HG03457 (cell line): ENCODE measurements around the gene PTBP2.
A peak's percentile ranks its signal among the peaks of the same experiment; 100 is the strongest.

ENCODE experiments used
- ATAC-seq: cut with Tn5 transposase; IDR thresholded peaks from one replicate; pipeline ENCODE4 v1.9.1; 2021; ENCODE audit warnings: moderate number of reproducible peaks; ENCODE audit not compliant: unreplicated experiment

PTBP2 gene

GRCh38 chr1:96820107-96820506, 98.5 kb downstream of the PTBP2 start:
- no peak for ATAC-seq

GRCh38 chr1:96820671-96821070, 99.1 kb downstream of the PTBP2 start:
- no peak for ATAC-seq

DNA sequence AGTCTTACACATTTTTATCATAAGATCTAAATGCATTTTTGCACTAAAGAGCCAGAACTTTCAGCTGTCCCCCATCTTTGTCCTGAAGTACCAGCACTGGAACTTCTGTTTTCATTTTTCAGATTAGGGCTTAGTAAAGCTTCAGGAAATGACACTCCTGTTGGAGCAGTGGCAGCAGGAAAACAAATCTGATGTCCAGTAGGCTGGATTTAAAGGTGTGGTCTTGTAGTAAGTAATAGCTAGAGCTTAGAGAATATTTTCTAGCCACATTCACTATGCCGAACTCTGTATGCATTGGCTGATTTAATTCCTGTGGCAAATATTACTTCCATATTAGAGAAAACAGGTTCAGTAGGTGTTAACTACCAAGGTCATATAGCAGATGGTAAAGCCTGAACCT, 103.6 kb downstream of the PTBP2 start:
- ATAC-seq = no peak

GRCh38 chr1:96825950-96826576, 104.5 kb downstream of the PTBP2 start:
- no peak for ATAC-seq

GRCh38 chr1:96833376-96833775, 111.8 kb downstream of the PTBP2 start:
- ATAC-seq = no peak

GRCh38 chr1:96834986-96835385, 113.4 kb downstream of the PTBP2 start:
- no peak for ATAC-seq

DNA sequence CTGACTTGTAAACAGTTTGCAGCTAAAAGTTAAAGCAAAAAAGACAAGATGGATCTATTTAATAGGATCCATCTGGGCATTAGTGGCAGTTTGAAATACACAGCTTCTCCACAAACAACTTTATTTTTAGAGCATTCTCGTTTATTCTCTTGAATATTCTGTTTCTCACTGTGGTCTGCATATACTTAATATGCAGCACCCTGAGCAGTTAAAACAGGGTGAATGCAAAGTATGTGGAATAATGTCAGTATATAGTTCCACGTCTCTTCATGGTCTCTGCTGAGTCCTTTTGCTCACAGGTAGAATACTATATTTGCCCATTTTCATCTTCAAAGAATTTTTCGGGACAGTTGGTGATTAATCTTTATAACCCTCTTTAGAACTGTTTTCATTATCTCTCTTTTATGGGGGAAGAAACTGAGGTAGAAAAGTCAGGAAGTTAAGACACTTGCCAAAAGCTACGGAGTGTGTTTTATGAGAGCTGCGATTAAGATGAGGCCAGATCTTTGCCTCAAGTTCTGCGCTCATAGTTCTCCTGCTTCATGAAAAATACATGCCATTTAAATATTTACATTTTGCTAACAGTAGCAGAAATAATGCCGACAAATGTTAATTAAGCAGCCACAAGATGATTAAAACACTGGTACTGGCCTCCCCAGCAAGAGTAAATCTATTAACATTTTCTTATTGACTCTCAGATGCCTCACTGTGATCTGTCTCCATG, 115.6 kb downstream of the PTBP2 start:
- no peak for ATAC-seq

DNA sequence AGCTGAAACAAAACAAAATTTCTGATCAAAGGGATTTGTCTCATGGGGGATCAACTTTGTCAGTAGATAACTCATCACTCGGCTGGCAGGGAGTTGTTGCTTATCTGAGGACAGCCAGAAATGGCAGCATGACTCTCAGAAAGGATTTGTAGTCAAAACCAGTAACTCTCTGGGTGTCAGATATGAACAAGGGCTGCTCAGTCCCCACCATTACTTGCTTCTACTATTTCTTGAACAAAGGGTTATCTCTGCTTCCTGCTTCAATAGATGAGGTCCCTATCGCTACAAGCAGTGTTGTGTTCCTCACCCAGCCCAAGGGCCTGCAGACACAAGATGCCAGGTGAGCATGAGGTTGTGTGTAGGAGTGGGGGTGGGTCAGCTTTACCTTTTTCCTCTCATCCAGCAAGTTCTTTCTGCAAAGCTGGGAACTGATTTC, 116.2 kb downstream of the PTBP2 start:
- no peak for ATAC-seq

GRCh38 chr1:96840396-96840795, 118.8 kb downstream of the PTBP2 start:
- no peak for ATAC-seq

GRCh38 chr1:96842215-96842614, 120.6 kb downstream of the PTBP2 start:
- no peak for ATAC-seq

GRCh38 chr1:96843196-96843595, 121.6 kb downstream of the PTBP2 start:
- no peak for ATAC-seq

- ATAC-seq = no peak
These were observed 122.0 kb downstream of the PTBP2 start for GRCh38 chr1:96843601-96844000.

DNA sequence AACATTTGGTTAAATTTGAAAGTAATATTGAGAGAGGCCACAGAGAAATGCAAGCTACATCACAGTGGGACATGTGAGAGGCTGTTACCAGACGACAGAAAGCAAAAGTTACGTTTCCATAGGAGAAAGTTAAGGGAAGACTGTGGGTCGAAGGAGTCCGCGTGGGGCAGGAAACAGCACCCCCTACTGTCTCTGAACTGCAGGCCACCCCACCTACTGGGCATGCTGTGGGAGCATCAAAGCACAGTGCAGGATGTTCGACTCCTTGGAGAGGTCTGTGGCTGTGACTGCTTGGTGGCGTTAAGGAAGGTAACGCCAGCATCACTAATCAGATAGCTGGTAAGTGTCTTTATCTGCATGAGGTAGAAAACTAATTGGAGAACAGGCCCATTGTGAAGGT, 123.9 kb downstream of the PTBP2 start:
- ATAC-seq = peak; percentile 54

DNA sequence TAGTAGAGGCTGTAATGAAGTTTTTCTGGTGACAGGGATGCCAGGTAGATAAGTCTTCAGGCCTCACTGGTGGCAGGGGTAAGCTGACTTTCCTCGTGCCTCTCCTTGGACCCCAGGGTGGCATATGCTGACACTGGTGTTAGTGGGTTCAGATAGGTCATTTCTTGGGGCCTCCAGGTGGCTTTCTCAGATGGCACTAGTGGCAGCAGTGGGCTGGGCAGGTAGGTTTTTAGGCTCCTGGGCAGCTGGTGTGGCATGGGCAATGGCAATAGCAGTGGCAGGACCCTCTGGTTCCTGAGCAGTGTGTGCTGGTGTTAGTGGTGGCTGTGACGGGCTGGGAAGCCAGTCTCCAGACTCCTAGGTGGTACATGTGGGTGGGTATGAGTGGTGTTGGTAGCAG, 140.3 kb downstream of the PTBP2 start:
- ATAC-seq = no peak

GRCh38 chr1:96863449-96863848, 141.9 kb downstream of the PTBP2 start:
- no peak for ATAC-seq
